Measurements from ENCODE around the gene ATP8B1. TPM values are rescaled to one million over a fixed set of nuclear protein-coding genes. Genes with fewer than 3 reads are reported as not detected.

Gene ATP8B1
- total and polyA plus RNA-seq, 7 donors: 8.1 to 94.1 (median 18.0) TPM

GRCh38 chr18:57837917-57838548 is 34.9 kb upstream of the ATP8B1 start:
- H3K4me3 ChIP-seq: no peak overlapping the region
- DNase-seq: no peak
- intact Hi-C loops (cut with DNase I): no loop called here
- H3K9me3 ChIP-seq: no peaks in the 10 kb centered on the region
- no peak for TF ChIP-seq POLR2A (IDR thresholded peaks at IDR 0.05)
- TF ChIP-seq EP300 (IDR thresholded peaks at IDR 0.05): no peak
- TF ChIP-seq CTCF (IDR thresholded peaks at IDR 0.05): no peak
- TF ChIP-seq POLR2AphosphoS5 (IDR thresholded peaks at IDR 0.05): no peak
- no peaks in the 10 kb centered on the region for H3K36me3 ChIP-seq
- H3K4me1 ChIP-seq: peaks cover 0 to 10% (median 3%) of the 10 kb centered on the region in 4 donors
- 70 to 81% methylated on average over 12 of the region's 12 CpGs for WGBS, 2 donors
- no peak overlapping the region for H3K27ac ChIP-seq
- no peaks in the 10 kb centered on the region for H3K27me3 ChIP-seq

- Histone ChIP-seq H3K4me3 (no peak overlapping the region), H3K36me3 (no peaks in the 10 kb centered on the region), H3K9me3 (no peaks in the 10 kb centered on the region), H3K27ac (no peak overlapping the region), H3K27me3 (no peaks in the 10 kb centered on the region), H3K4me1 (peaks cover 0 to 12% (median 3%) of the 10 kb centered on the region in 4 donors)
- WGBS, 2 donors: 94 to 98% methylated on average over 3 of the region's 3 CpGs
- no peak for DNase-seq
- no peak for TF ChIP-seq EP300 (IDR thresholded peaks at IDR 0.05)
- intact Hi-C loops (cut with DNase I): no loop called here
These were observed 33.4 kb upstream of the ATP8B1 start for GRCh38 chr18:57836557-57836956.

- 89 to 92% methylated on average over 2 of the region's 2 CpGs for WGBS, 2 donors
These were observed 32.8 kb upstream of the ATP8B1 start for GRCh38 chr18:57835904-57836303.

GRCh38 chr18:57834616-57835015 is 31.5 kb upstream of the ATP8B1 start:
- Histone ChIP-seq H3K4me3 (no peak overlapping the region), H3K36me3 (no peaks in the 10 kb centered on the region), H3K9me3 (no peaks in the 10 kb centered on the region), H3K27me3 (no peaks in the 10 kb centered on the region), H3K4me1 (peaks cover 0 to 12% (median 3%) of the 10 kb centered on the region in 4 donors), H3K27ac (no peak overlapping the region)
- intact Hi-C loops (cut with DNase I): no loop called here
- no peak for DNase-seq
- 94 to 95% methylated on average over 2 of the region's 2 CpGs for WGBS, 2 donors
- TF ChIP-seq EP300 (IDR thresholded peaks at IDR 0.05) (no peak), POLR2AphosphoS5 (IDR thresholded peaks at IDR 0.05) (no peak), CTCF (IDR thresholded peaks at IDR 0.05) (no peak), POLR2A (IDR thresholded peaks at IDR 0.05) (no peak)

More at GRCh38 chr18:57835904-57836303, 32.8 kb upstream of the ATP8B1 start:
- H3K9me3 ChIP-seq: no peaks in the 10 kb centered on the region
- no peak for DNase-seq
- no peak overlapping the region for H3K27ac ChIP-seq
- intact Hi-C loops (cut with DNase I): no loop called here
- peaks cover 0 to 12% (median 3%) of the 10 kb centered on the region in 4 donors for H3K4me1 ChIP-seq
- H3K27me3 ChIP-seq: no peaks in the 10 kb centered on the region
- no peak for TF ChIP-seq CTCF (IDR thresholded peaks at IDR 0.05)
- TF ChIP-seq POLR2A (IDR thresholded peaks at IDR 0.05): no peak
- no peak for TF ChIP-seq POLR2AphosphoS5 (IDR thresholded peaks at IDR 0.05)
- TF ChIP-seq EP300 (IDR thresholded peaks at IDR 0.05): no peak
- no peak overlapping the region for H3K4me3 ChIP-seq
- no peaks in the 10 kb centered on the region for H3K36me3 ChIP-seq

GRCh38 chr18:57833441-57834101 is 30.5 kb upstream of the ATP8B1 start:
- Histone ChIP-seq H3K27me3 (no peaks in the 10 kb centered on the region), H3K36me3 (no peaks in the 10 kb centered on the region), H3K4me3 (no peak overlapping the region), H3K9me3 (no peaks in the 10 kb centered on the region), H3K4me1 (peaks cover 0 to 12% (median 3%) of the 10 kb centered on the region in 4 donors), H3K27ac (no peak overlapping the region)
- intact Hi-C loops (cut with DNase I): no loop called here
- 19 to 36% methylated on average over 8 of the region's 8 CpGs for WGBS, 2 donors
- DNase-seq: no peak
- TF ChIP-seq CTCF (IDR thresholded peaks at IDR 0.05) (no peak), POLR2AphosphoS5 (IDR thresholded peaks at IDR 0.05) (no peak), POLR2A (IDR thresholded peaks at IDR 0.05) (no peak), EP300 (IDR thresholded peaks at IDR 0.05) (no peak)
